Measurements from ENCODE around the gene PTPN21.

Gene PTPN21

GRCh38 chr14:88554457-88555286 lies at the start of gene PTPN21:
Gene PTPN21, minus strand, starts transcription at chr14:88555007. Its CDS starts 4,590 bp downstream, at chr14:88550417.
- DNase-seq (ENCODE audit: low read depth, low spot score), result no peak

GRCh38 chr14:88604212-88604611 lies 49.4 kb upstream of the PTPN21 start:
- DNase-seq (ENCODE audit: low read depth, low spot score), result no peak

- DNase-seq (ENCODE audit: low read depth, low spot score), result no peak
These were observed 45.1 kb upstream of the PTPN21 start for GRCh38 chr14:88599761-88600439.

- DNase-seq (ENCODE audit: low read depth, low spot score), result no peak
These were observed 44.5 kb upstream of the PTPN21 start for GRCh38 chr14:88599326-88599725.

- no peak for DNase-seq (ENCODE audit: low read depth, low spot score)
These were observed 43.4 kb upstream of the PTPN21 start for GRCh38 chr14:88598097-88598675.

- no peak for DNase-seq (ENCODE audit: low read depth, low spot score)
These were observed 42.8 kb upstream of the PTPN21 start for GRCh38 chr14:88597601-88598000.

- no peak for DNase-seq (ENCODE audit: low read depth, low spot score)
These were observed 42.2 kb upstream of the PTPN21 start for GRCh38 chr14:88597038-88597437.

- DNase-seq (ENCODE audit: low read depth, low spot score), result no peak
These were observed 37.2 kb upstream of the PTPN21 start for GRCh38 chr14:88592031-88592430.

GRCh38 chr14:88590173-88590572 lies 35.4 kb upstream of the PTPN21 start:
- no peak for DNase-seq (ENCODE audit: low read depth, low spot score)

- no peak for DNase-seq (ENCODE audit: low read depth, low spot score)
These were observed 33.3 kb upstream of the PTPN21 start for GRCh38 chr14:88588081-88588480.

- no peak for DNase-seq (ENCODE audit: low read depth, low spot score)
These were observed 29.6 kb upstream of the PTPN21 start for GRCh38 chr14:88584451-88584850.

GRCh38 chr14:88576222-88576621 lies 21.4 kb upstream of the PTPN21 start:
- DNase-seq (ENCODE audit: low read depth, low spot score), result no peak

- DNase-seq (ENCODE audit: low read depth, low spot score), result no peak
These were observed 17.3 kb upstream of the PTPN21 start for GRCh38 chr14:88572117-88572516.

- no peak for DNase-seq (ENCODE audit: low read depth, low spot score)
These were observed 13.4 kb upstream of the PTPN21 start for GRCh38 chr14:88568196-88568595.

- no peak for DNase-seq (ENCODE audit: low read depth, low spot score)
These were observed 10.6 kb upstream of the PTPN21 start for GRCh38 chr14:88565427-88565826.

- no peak for DNase-seq (ENCODE audit: low read depth, low spot score)
These were observed 9.0 kb upstream of the PTPN21 start for GRCh38 chr14:88563845-88564244.

- DNase-seq (ENCODE audit: low read depth, low spot score), result peak; percentile 66
These were observed 8.3 kb upstream of the PTPN21 start, which contains the start of gene ZC3H14 for GRCh38 chr14:88562831-88563686. Gene ZC3H14, plus strand, starts transcription at chr14:88563037. Its CDS starts 97 bp downstream, at chr14:88563134.

- DNase-seq (ENCODE audit: low read depth, low spot score), result no peak
These were observed 7.7 kb upstream of the PTPN21 start for GRCh38 chr14:88562532-88562830.

GRCh38 chr14:88559852-88560251 lies 5.0 kb upstream of the PTPN21 start:
- no peak for DNase-seq (ENCODE audit: low read depth, low spot score)

GRCh38 chr14:88556581-88556980 lies 1.8 kb upstream of the PTPN21 start:
- no peak for DNase-seq (ENCODE audit: low read depth, low spot score)

GRCh38 chr14:88553886-88554456 lies 836 bp downstream of the PTPN21 start:
- no peak for DNase-seq (ENCODE audit: low read depth, low spot score)
